Central memory CD8-positive, alpha-beta T cell (primary cell): Measurements from ENCODE around the gene OR1I1.

Source experiments
- ATAC-seq: fragments of 150-1000 bp; cut with Tn5 transposase; replicated peaks from 2 replicates; pipeline ENCODE4 v1.10.0; 2022; ENCODE audit warnings: mild to moderate bottlenecking, moderate FRiP score, moderate number of reproducible peaks; ENCODE audit not compliant: poor library complexity, severe bottlenecking; ENCODE audit errors: extremely low read depth
- DNase-seq, 2 donors: peaks; one replicate each; pipeline ENCODE4 v3.0.0; 2021; ENCODE audit warnings: low spot score in 2 of 2
- H3K27ac Mint-ChIP-seq: one replicate; pipeline ENCODE4 v1.8.0; 2022; ENCODE audit warnings: low read depth, mild to moderate bottlenecking, moderate library complexity, mixed read lengths
- H3K27me3 Mint-ChIP-seq: one replicate; pipeline ENCODE4 v1.8.0; 2022; ENCODE audit warnings: mixed read lengths
- H3K36me3 Mint-ChIP-seq: one replicate; pipeline ENCODE4 v1.8.0; 2022; ENCODE audit warnings: mild to moderate bottlenecking, moderate library complexity, mixed read lengths; ENCODE audit not compliant: insufficient read depth
- H3K4me1 Mint-ChIP-seq: one replicate; pipeline ENCODE4 v1.8.0; 2022; ENCODE audit warnings: mixed read lengths
- H3K4me3 Mint-ChIP-seq: one replicate; pipeline ENCODE4 v1.8.0; 2022; ENCODE audit warnings: mild to moderate bottlenecking, moderate library complexity, mixed read lengths
- H3K9me3 Mint-ChIP-seq: one replicate; pipeline ENCODE4 v1.8.0; 2022; ENCODE audit warnings: mixed read lengths

OR1I1 gene

GRCh38 chr19:15114153-15114540, 32.1 kb downstream of the OR1I1 start:
- Mint-ChIP-seq H3K27me3 (no peaks in the 10 kb centered on the region), H3K4me3 (no peak overlapping the region), H3K9me3 (no peaks in the 10 kb centered on the region), H3K27ac (no peak overlapping the region), H3K4me1 (no peaks in the 10 kb centered on the region), H3K36me3 (peaks cover 18% of the 10 kb centered on the region)
- ATAC-seq (no peak), DNase-seq (no peak)

GRCh38 chr19:15115080-15115479, 33.1 kb downstream of the OR1I1 start:
- DNase-seq: no peak
- Mint-ChIP-seq H3K27ac (no peak overlapping the region), H3K4me3 (no peak overlapping the region), H3K27me3 (no peaks in the 10 kb centered on the region), H3K4me1 (no peaks in the 10 kb centered on the region), H3K36me3 (peaks cover 20% of the 10 kb centered on the region), H3K9me3 (no peaks in the 10 kb centered on the region)
- ATAC-seq: no peak

GRCh38 chr19:15115762-15116615, 34.0 kb downstream of the OR1I1 start:
- Mint-ChIP-seq H3K27me3 (no peaks in the 10 kb centered on the region), H3K36me3 (peaks cover 22% of the 10 kb centered on the region), H3K4me1 (no peaks in the 10 kb centered on the region), H3K27ac (no peak overlapping the region), H3K9me3 (no peaks in the 10 kb centered on the region), H3K4me3 (no peak overlapping the region)
- DNase-seq (no peak), ATAC-seq (no peak)

GRCh38 chr19:15116856-15117255, 34.8 kb downstream of the OR1I1 start:
- Mint-ChIP-seq H3K4me1 (no peaks in the 10 kb centered on the region), H3K27me3 (no peaks in the 10 kb centered on the region), H3K9me3 (no peaks in the 10 kb centered on the region), H3K36me3 (peaks cover 25% of the 10 kb centered on the region), H3K27ac (no peak overlapping the region), H3K4me3 (no peak overlapping the region)
- ATAC-seq (no peak), DNase-seq (no peak)

GRCh38 chr19:15118248-15118647, 36.2 kb downstream of the OR1I1 start:
- Mint-ChIP-seq H3K9me3 (no peaks in the 10 kb centered on the region), H3K4me1 (no peaks in the 10 kb centered on the region), H3K36me3 (peaks cover 25% of the 10 kb centered on the region), H3K27ac (no peak overlapping the region), H3K4me3 (no peak overlapping the region), H3K27me3 (no peaks in the 10 kb centered on the region)
- ATAC-seq: no peak
- no peak for DNase-seq

GRCh38 chr19:15118789-15119494, 36.9 kb downstream of the OR1I1 start:
- DNase-seq (no peak), ATAC-seq (no peak)
- H3K27ac Mint-ChIP-seq: no peak overlapping the region
- H3K36me3 Mint-ChIP-seq: peaks cover 27% of the 10 kb centered on the region
- peaks cover 2% of the 10 kb centered on the region for H3K4me1 Mint-ChIP-seq
- H3K27me3 Mint-ChIP-seq: no peaks in the 10 kb centered on the region
- H3K9me3 Mint-ChIP-seq: no peaks in the 10 kb centered on the region
- no peak overlapping the region for H3K4me3 Mint-ChIP-seq

GRCh38 chr19:15120135-15121026, 38.4 kb downstream of the OR1I1 start:
- H3K27ac Mint-ChIP-seq: no peak overlapping the region
- H3K4me3 Mint-ChIP-seq: no peak overlapping the region
- H3K27me3 Mint-ChIP-seq: no peaks in the 10 kb centered on the region
- H3K36me3 Mint-ChIP-seq: peaks cover 29% of the 10 kb centered on the region
- no peaks in the 10 kb centered on the region for H3K9me3 Mint-ChIP-seq
- H3K4me1 Mint-ChIP-seq: peaks cover 16% of the 10 kb centered on the region
- no peak for DNase-seq
- ATAC-seq: no peak

- Mint-ChIP-seq H3K27me3 (no peaks in the 10 kb centered on the region), H3K36me3 (peaks cover 23% of the 10 kb centered on the region), H3K27ac (no peak overlapping the region), H3K4me3 (no peak overlapping the region), H3K9me3 (no peaks in the 10 kb centered on the region), H3K4me1 (peaks cover 23% of the 10 kb centered on the region)
- ATAC-seq (no peak), DNase-seq (no peak)
Observed at GRCh38 chr19:15122331-15123030, 40.5 kb downstream of the OR1I1 start.

GRCh38 chr19:15123031-15123890, 41.2 kb downstream of the OR1I1 start:
- peak overlapping the region; percentile 87 for H3K4me3 Mint-ChIP-seq
- H3K9me3 Mint-ChIP-seq: no peaks in the 10 kb centered on the region
- peaks cover 20% of the 10 kb centered on the region for H3K36me3 Mint-ChIP-seq
- peaks cover 6% of the 10 kb centered on the region for H3K27me3 Mint-ChIP-seq
- H3K4me1 Mint-ChIP-seq: peaks cover 23% of the 10 kb centered on the region
- peak overlapping the region; percentile 95 for H3K27ac Mint-ChIP-seq
- DNase-seq: no peak
- ATAC-seq: no peak

- Mint-ChIP-seq H3K36me3 (peaks cover 19% of the 10 kb centered on the region), H3K27me3 (peaks cover 13% of the 10 kb centered on the region), H3K27ac (peak overlapping the region; percentile 95), H3K4me1 (peaks cover 23% of the 10 kb centered on the region), H3K4me3 (peak overlapping the region; percentile 87), H3K9me3 (no peaks in the 10 kb centered on the region)
- ATAC-seq (no peak), DNase-seq (no peak)
Observed at GRCh38 chr19:15123900-15124299, 41.9 kb downstream of the OR1I1 start.

GRCh38 chr19:15124572-15125231, 42.7 kb downstream of the OR1I1 start:
- peaks cover 23% of the 10 kb centered on the region for H3K4me1 Mint-ChIP-seq
- H3K36me3 Mint-ChIP-seq: peaks cover 19% of the 10 kb centered on the region
- DNase-seq (no peak), ATAC-seq (no peak)
- H3K27ac Mint-ChIP-seq: peak overlapping the region; percentile 95
- H3K4me3 Mint-ChIP-seq: peak overlapping the region; percentile 87
- H3K27me3 Mint-ChIP-seq: peaks cover 19% of the 10 kb centered on the region
- no peaks in the 10 kb centered on the region for H3K9me3 Mint-ChIP-seq
